ENCODE data around the gene SCAPER. TPM values are rescaled to one million over a fixed set of nuclear protein-coding genes. Genes with fewer than 3 reads are reported as not detected.
A peak's percentile ranks its signal among the peaks of the same experiment; 100 is the strongest.

The SCAPER gene
- total and polyA plus RNA-seq, 10 of the 15 experiments (the other 5 are each of a cell fraction or from before 2014, with no cell fraction given) = 1.0 to 7.7 (median 3.9) TPM

GRCh38 chr15:76465728-76466127 is 439.4 kb downstream of the SCAPER start:
- CTCF ChIA-PET = no interaction called here
- no peak overlapping the region for H2AFZ ChIP-seq (ENCODE audit: control insufficient read depth, low read depth, low read length)
- ATAC-seq (no peak), DNase-seq (ENCODE audit: low read depth, low spot score) (no peak), FAIRE-seq (peak; percentile 18)
- no peaks in the 10 kb centered on the region for H3K27me3 ChIP-seq (replicated peaks in 1 of 2; ENCODE audit: control insufficient read depth in 2 of 2, insufficient read depth in 2 of 2, low read length in 1 of 2)
- in situ Hi-C loops (cut with MboI) = no loop called here
- H4K20me1 ChIP-seq (ENCODE audit: control insufficient read depth, insufficient read depth) = no peaks in the 10 kb centered on the region
- peaks cover 4% of the 10 kb centered on the region; the same call in 2 of the 3 replicates for H3K9me3 ChIP-seq (replicated peaks; ENCODE audit: control insufficient read depth, insufficient read depth, low read length)
- RAD21 ChIA-PET (ENCODE audit: unreplicated experiment) = no interaction called here
- H3K4me3 ChIP-seq = no peak overlapping the region
- intact Hi-C loops (cut with micrococcal nuclease; ENCODE audit: unreplicated experiment) = no loop called here
- H3K9ac ChIP-seq (ENCODE audit: control insufficient read depth, insufficient read depth, low read length) = no peak overlapping the region
- SMC1A ChIA-PET (ENCODE audit: uncharacterized antibody, unreplicated experiment) = no interaction called here
- POLR2A ChIA-PET = no interaction called here
- no peaks in the 10 kb centered on the region for H3K4me1 ChIP-seq (ENCODE audit: control insufficient read depth, insufficient read depth, low read length)
- TF ChIP-seq BCL3 (IDR thresholded peaks at IDR 0.05; ENCODE audit: borderline replicate concordance, insufficient read depth, low read depth, low read length, poor library complexity, severe bottlenecking) (no peak), CBX5 (IDR thresholded peaks at IDR 0.05; ENCODE audit: low read depth) (0 out of 2 replicates have a peak, but pooled peaks have one; percentile 47)
- H3K4me2 ChIP-seq (ENCODE audit: control insufficient read depth, insufficient read depth) = no peak overlapping the region
- 96% methylated on average over 1 of the region's 1 CpG for WGBS (ENCODE audit: insufficient coverage, insufficient replicate concordance, low lambda C conversion rate, missing lambda C conversion rate)
- H3K36me3 ChIP-seq (ENCODE audit: control insufficient read depth in 2 of 2, insufficient read depth in 2 of 2, low read length in 1 of 2) = peaks cover 0 to 3% of the 10 kb centered on the region in 2 experiments; a peak in 1 of 4 replicates
- H3K27ac ChIP-seq (ENCODE audit: control insufficient read depth, insufficient read depth) = no peak overlapping the region
- no TSS peak for BruUV-seq (replicated peaks)
- H3K79me2 ChIP-seq (ENCODE audit: control insufficient read depth, insufficient read depth, low read length) = no peaks in the 10 kb centered on the region

GRCh38 chr15:76464247-76464646 is 440.9 kb downstream of the SCAPER start:
- no peak for FAIRE-seq
- ATAC-seq = no peak
- no peaks in the 10 kb centered on the region for H3K36me3 ChIP-seq (ENCODE audit: control insufficient read depth in 2 of 2, insufficient read depth in 2 of 2, low read length in 1 of 2)
- POLR2A ChIA-PET = no interaction called here
- no peak for DNase-seq (ENCODE audit: low read depth, low spot score)
- in situ Hi-C loops (cut with MboI) = no loop called here
- no peak overlapping the region for H3K4me3 ChIP-seq
- no peaks in the 10 kb centered on the region for H3K27me3 ChIP-seq (replicated peaks in 1 of 2; ENCODE audit: control insufficient read depth in 2 of 2, insufficient read depth in 2 of 2, low read length in 1 of 2)
- intact Hi-C loops (cut with micrococcal nuclease; ENCODE audit: unreplicated experiment) = no loop called here
- RAD21 ChIA-PET (ENCODE audit: unreplicated experiment) = no interaction called here
- 85% methylated on average over 2 of the region's 2 CpGs for WGBS (ENCODE audit: insufficient coverage, insufficient replicate concordance, low lambda C conversion rate, missing lambda C conversion rate)
- no peaks in the 10 kb centered on the region for H3K4me1 ChIP-seq (ENCODE audit: control insufficient read depth, insufficient read depth, low read length)
- H2AFZ ChIP-seq (ENCODE audit: control insufficient read depth, low read depth, low read length) = no peak overlapping the region
- H3K27ac ChIP-seq (ENCODE audit: control insufficient read depth, insufficient read depth) = no peak overlapping the region
- H4K20me1 ChIP-seq (ENCODE audit: control insufficient read depth, insufficient read depth) = no peaks in the 10 kb centered on the region
- H3K4me2 ChIP-seq (ENCODE audit: control insufficient read depth, insufficient read depth) = no peak overlapping the region
- CTCF ChIA-PET = no interaction called here
- H3K9ac ChIP-seq (ENCODE audit: control insufficient read depth, insufficient read depth, low read length) = no peak overlapping the region
- no TSS peak for BruUV-seq (replicated peaks)
- SMC1A ChIA-PET (ENCODE audit: uncharacterized antibody, unreplicated experiment) = interaction anchor here (1.3 kb wide), 1 partner anchor 9 kb away, joined by 4 read pairs; no protein-coding TSS in a partner anchor
- peaks cover 4% of the 10 kb centered on the region; the same call in 2 of the 3 replicates for H3K9me3 ChIP-seq (replicated peaks; ENCODE audit: control insufficient read depth, insufficient read depth, low read length)
- TF ChIP-seq HCFC1 (IDR thresholded peaks at IDR 0.05; ENCODE audit: low read length) = no peak
- TF ChIP-seq BCL3 (IDR thresholded peaks at IDR 0.05; ENCODE audit: borderline replicate concordance, insufficient read depth, low read depth, low read length, poor library complexity, severe bottlenecking) = no peak
- TF ChIP-seq NFYA (IDR thresholded peaks at IDR 0.05; ENCODE audit: borderline replicate concordance, low read depth, low read length) = no peak
- no peak for TF ChIP-seq TAF1 (IDR thresholded peaks at IDR 0.05; ENCODE audit: borderline replicate concordance, low read depth, low read length)
- no peak for TF ChIP-seq TBL1XR1 (IDR thresholded peaks at IDR 0.05; ENCODE audit: low read depth, low read length)
- TF ChIP-seq EED (IDR thresholded peaks at IDR 0.05; ENCODE audit: low read depth) = no peak
- TF ChIP-seq RFX5 (IDR thresholded peaks at IDR 0.05; ENCODE audit: low read depth, low read length) = no peak
- no peak for TF ChIP-seq SMC3 (IDR thresholded peaks at IDR 0.05; ENCODE audit: borderline replicate concordance, low read length)
- no peak for TF ChIP-seq CREM (IDR thresholded peaks at IDR 0.05; ENCODE audit: low read depth)
- no peak for TF ChIP-seq ZNF217 (IDR thresholded peaks at IDR 0.05)
- TF ChIP-seq BHLHE40 (IDR thresholded peaks at IDR 0.05; ENCODE audit: borderline replicate concordance in 1 of 2, low read depth in 2 of 2, low read length in 1 of 2) = no peak
- no peaks in the 10 kb centered on the region for H3K79me2 ChIP-seq (ENCODE audit: control insufficient read depth, insufficient read depth, low read length)

Measured in GM12878 (cell line).